GM19025 (cell line): Measurements from ENCODE around the gene COL16A1.
"Not testable (repeated sequence)": the region's sequence is repeated elsewhere in the genome, so short reads cannot be mapped to it uniquely, and the experiment has no call there.

Experiments used
- ATAC-seq: cut with Tn5 transposase; IDR thresholded peaks from one replicate; pipeline ENCODE4 v1.9.1; 2021; ENCODE audit warnings: mild to moderate bottlenecking, low read depth, moderate library complexity; ENCODE audit not compliant: unreplicated experiment

COL16A1 gene

GRCh38 chr1:31707711-31708110, 3.9 kb upstream of the COL16A1 start:
- no peak for ATAC-seq

- not testable (repeated sequence) for ATAC-seq
Observed at GRCh38 chr1:31707059-31707600, 3.3 kb upstream of the COL16A1 start.

GRCh38 chr1:31706384-31707058, 2.7 kb upstream of the COL16A1 start:
- no peak for ATAC-seq

GRCh38 chr1:31705080-31705866, 1.5 kb upstream of the COL16A1 start:
- ATAC-seq: no peak

- ATAC-seq: no peak
Observed at GRCh38 chr1:31704271-31705079, 658 bp upstream of the COL16A1 start.

- no peak for ATAC-seq
Observed at GRCh38 chr1:31702836-31703404, 897 bp downstream of the COL16A1 start.

GRCh38 chr1:31701091-31701736, 2.6 kb downstream of the COL16A1 start:
- no peak for ATAC-seq

GRCh38 chr1:31700468-31701090, 3.2 kb downstream of the COL16A1 start:
- no peak for ATAC-seq

- ATAC-seq: no peak
Observed at GRCh38 chr1:31699341-31699891, 4.4 kb downstream of the COL16A1 start.

GRCh38 chr1:31697369-31697984, 6.3 kb downstream of the COL16A1 start:
- ATAC-seq: no peak

GRCh38 chr1:31696242-31696641, 7.6 kb downstream of the COL16A1 start:
- ATAC-seq: no peak

GRCh38 chr1:31695327-31695726, 8.5 kb downstream of the COL16A1 start:
- ATAC-seq: no peak

GRCh38 chr1:31694964-31695313, 8.9 kb downstream of the COL16A1 start:
- no peak for ATAC-seq

GRCh38 chr1:31694069-31694963, 9.5 kb downstream of the COL16A1 start:
- no peak for ATAC-seq

- no peak for ATAC-seq
Observed at GRCh38 chr1:31693231-31693630, 10.6 kb downstream of the COL16A1 start.

- no peak for ATAC-seq
Observed at GRCh38 chr1:31691951-31692350, 11.9 kb downstream of the COL16A1 start.

- no peak for ATAC-seq
Observed at GRCh38 chr1:31691446-31691845, 12.4 kb downstream of the COL16A1 start.

GRCh38 chr1:31690921-31691320, 12.9 kb downstream of the COL16A1 start:
- ATAC-seq: no peak
